NCI-H1092 treated with DMSO at 0.1 percent for 48 hours (cell line): ENCODE measurements around the gene SPATA31E1.
"Not testable (repeated sequence)": the region's sequence is repeated elsewhere in the genome, so short reads cannot be mapped to it uniquely, and the experiment has no call there.

ENCODE experiments used
- DNase-seq: peaks from one replicate; lab custom pipeline; 2025; lab: John Stamatoyannopoulos, UW

The SPATA31E1 gene

DNA sequence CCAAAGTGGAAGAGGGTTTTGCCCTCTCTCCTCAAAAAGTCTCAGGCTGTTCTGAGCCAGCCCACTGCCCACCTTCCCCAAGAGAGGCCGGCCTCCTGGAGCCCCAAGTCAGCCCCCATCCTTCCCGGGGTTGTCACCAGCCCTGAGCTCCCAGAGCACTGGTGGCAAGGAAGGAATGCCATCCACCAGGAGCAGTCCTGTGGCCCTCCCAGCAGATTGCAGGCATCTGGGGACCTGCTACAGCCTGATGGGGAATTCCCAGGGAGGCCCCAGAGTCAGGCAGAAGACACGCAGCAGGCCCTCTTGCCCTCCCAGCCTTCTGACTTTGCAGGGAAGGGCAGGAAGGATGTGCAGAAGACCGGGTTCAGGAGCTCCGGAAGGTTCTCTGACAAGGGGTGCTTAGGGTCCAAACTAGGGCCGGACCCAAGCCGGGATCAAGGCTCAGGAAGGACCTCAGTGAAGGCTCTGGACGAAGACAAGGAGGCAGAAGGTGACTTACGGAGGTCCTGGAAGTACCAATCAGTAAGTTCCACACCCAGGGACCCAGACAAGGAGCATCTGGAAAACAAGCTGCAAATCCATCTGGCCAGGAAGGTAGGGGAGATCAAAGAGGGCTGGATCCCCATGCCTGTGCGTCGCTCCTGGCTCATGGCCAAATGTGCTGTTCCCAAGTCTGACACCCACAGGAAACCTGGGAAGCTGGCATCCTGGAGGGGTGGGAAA, 3.7 kb downstream of the SPATA31E1 start:
- DNase-seq, result no peak

DNA sequence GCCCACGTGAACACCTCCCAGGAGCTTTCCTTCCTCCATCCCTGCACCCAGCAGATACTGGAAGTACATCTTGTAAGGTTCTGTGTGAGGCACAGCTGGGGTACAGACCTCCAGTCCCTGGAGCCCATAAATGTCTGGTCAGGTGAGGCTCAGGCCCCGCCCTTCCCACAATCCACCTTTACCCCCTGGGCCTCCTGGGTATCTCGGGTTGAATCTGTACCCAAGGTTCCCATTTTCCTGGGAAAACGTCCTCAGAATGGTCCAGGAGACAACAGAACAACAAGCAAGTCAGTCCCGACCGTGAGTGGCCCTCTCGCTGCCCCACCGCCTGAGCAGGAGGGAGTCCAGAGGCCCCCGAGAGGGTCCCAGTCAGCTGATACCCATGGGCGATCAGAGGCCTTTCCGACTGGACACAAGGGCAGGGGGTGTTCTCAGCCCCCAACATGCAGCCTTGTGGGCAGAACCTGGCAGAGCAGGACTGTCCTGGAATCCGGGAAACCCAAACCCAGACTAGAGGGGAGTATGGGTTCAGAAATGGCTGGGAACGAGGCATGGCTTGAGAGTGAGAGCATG, 4.3 kb downstream of the SPATA31E1 start:
- no peak for DNase-seq

DNA sequence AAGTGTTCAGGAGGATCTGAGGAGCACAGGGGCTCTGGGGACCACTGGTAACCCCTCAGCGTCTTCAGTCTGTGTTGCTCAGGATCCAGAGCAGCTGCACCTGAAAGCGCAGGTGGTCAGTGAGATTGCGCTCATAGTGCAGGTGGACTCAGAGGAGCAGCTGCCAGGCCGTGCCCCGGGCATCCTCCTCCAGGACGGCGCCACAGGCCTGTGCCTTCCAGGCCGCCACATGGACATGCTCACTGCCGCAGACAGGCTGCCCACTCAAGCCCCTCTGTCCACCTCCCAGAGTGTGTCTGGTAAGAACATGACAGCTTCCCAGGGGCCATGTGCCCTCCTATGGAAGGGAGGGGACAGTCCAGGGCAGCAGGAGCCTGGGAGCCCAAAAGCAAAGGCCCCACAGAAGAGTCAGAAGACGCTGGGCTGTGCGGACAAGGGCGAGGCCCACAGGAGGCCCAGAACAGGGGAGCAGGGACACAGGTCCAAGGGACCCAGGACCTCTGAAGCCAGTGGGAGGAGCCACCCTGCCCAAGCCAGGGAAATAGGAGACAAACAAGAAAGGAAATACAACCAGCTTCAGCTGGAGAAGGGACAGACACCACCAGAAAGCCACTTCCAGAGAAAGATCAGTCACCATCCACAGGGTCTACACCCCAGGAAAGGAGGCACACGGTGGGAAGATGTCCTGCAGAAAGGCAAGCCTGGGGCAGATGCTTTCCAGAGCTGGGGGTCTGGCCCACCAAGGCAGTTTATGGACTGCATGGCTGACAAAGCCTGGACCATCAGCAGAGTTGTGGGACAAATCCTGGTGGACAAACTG, 5.2 kb downstream of the SPATA31E1 start:
- DNase-seq, result no peak

DNA sequence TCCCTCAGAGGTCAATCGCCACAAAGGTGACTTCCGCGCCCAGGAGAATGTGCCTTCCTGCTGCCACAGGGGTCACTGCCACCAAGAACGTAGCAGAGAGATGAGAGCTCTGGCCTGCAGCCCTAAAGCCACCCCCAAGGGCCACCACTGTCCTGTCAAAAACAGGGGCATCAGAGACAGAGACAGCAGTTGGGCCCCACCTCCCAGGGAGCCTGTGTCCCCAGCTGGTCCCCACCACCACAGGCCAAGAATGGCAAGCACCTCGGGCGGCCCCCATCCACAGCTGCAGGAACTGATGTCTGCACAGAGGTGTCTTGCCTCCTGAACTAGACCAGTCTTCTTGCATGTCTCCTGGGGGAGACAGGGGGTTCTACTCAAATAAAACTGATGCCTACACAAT, 5.8 kb downstream of the SPATA31E1 start:
- no peak for DNase-seq

DNA sequence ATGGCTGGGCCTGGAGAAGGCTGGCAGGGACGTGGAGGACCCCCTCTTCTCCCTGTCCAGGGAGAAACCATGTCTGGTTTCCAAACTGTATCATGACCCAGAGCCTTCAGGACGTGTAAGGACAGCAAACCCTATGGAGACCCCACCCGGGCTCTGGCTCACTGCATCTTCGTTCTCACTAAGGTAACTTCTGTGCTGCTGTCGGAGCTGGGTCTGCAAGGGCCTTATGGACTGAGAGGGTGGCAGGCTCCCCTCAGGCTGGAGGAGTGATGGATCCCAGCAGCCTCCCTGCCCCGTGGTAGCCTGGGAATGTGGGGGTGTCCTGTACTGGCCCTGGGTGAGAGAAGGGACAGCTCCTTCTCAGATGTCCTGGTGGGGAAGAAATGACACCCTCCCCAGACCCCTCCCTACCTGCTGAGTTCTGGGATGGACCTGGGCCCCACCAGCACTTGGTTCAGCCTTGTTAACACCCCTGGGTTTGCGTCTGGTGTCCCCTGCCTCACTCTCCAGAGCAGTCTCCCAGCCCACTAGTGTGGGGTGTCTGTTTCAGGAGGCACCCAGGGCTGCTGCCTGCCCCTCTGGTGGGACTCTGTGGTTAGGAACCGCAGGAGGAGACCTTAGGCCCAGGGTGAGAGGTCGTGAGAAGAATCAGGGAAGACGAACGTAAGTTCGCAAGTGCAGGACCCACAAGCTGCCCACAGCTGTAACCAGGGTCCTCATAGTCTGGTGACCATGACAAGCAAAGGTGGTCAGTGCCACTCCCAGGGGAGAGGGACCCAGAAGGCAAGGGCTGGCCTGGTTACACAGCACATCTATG, 6.6 kb downstream of the SPATA31E1 start:
- no peak for DNase-seq

DNA sequence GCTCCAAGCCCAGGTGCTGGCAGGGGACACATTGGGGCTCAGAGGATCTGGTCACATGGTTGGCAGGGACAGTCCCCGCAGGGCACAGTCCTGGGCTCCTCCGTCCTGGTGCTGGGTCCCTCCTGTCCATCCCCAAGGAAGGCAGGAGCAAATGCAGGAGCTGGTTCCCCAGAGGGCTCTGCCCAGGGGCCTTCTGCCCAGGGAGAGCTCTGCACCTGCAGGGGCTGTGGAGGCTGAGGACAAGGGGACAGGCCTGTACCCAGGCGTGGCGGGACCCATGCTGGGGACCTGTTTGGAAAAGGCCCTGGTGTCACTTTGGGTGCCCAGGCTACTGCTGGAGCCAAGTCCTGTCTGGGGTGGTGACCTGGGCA, 7.2 kb downstream of the SPATA31E1 start:
- DNase-seq, result no peak

DNA sequence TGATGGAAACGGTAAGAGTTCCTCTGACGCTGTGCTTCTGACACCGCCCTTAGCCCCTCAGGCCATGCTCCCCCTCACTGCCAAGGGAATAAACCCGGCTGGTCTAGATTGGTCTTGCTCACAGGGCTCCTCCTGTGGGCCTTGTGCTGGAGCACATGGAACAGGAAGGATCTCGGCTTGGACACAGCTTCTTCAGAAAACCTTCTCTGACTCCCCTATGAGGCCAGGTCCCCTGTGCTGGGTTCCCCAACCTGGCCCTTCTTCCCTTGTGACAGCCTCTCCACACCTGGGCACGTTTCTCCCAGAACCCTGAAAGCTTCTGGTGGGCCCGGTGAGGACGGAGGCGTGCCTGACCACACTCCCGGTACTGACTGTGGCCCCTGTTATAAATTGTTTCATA, 8.2 kb downstream of the SPATA31E1 start:
- no peak for DNase-seq

DNA sequence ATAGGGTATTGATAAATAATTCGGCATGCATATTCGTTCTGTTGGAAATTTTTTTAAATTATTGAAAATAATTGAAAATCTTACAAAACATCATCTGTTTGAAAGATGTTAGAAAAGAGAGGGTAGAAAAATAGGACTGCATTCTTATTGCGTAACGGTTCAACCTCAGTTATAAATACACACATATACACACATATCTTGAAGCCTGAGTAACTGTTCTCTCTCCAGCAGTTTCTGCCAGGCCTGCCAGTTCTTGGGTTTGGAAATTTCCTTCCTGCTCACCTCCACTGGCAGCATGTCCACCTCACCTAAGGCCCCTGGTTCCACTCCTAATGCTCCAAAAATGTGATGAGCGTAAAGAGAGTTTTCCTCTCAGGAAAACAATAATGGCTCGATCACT, 9.1 kb downstream of the SPATA31E1 start:
- DNase-seq, result no peak

DNA sequence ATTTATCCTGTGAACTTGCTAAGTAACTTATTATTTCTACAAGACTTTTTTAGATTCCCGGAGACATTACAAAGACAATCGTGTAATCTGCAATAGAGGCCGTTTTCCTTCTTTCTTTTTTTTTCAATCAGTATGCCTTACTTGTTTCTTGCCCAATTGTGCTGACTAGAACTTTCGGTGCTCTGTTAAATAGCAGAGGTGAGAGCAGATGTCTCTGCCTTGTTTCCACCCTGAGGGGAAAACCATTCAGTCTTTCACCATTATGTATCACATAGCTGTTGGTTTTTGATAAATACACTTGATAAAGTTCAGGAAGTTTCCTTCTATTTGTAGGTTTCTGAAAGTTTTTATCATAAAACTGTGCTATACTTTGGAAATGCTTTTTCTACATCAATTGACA, 10.3 kb downstream of the SPATA31E1 start:
- no peak for DNase-seq

DNA sequence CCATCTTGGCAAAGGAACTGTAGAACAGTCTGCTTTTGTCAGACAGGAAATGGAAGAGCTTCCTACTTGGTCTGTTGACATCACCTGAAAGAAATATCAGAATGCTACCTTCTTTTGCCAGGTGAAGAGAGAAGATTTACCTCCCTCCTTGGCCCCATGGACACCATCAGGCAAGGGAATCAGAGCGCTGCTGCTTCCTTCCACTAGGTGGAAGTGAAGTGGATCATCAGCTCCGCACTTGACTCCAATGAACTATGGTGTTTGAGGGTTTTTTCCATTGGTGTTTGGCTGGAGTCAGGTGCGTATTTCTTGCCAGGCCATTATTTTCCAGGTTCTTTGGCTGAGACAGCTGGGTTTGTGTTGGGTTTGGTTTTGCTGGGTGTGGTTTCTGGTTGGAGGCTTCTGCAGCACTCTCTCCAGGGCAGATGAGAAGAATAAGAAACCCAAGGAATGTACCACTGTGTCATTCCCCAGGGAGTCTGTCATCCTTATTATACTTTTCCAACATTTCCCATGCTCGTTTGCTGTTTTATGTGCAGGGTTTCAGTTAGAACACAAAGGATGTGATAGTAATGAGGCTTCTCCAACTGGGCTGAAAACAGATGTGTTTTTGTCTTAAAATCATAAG, 12.4 kb downstream of the SPATA31E1 start:
- DNase-seq, result no peak

DNA sequence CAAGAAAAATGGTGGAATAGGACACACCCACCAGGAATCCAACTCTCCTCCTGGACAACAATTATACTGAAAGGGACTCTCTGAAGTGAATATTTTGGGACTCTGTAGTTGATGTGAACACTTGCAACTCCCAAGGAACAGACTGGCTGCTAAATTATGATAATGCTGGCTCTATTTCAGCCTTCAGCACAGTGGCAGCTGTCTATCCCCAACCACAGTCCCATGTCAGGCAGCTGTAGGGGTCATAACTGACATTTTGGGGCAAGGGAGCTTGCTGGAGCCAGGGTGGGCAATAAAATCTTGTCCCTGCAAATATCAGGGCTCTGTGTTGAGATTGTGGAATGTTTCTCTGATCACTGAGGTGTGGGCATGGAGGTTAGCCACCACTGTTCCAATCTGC, 14.2 kb downstream of the SPATA31E1 start:
- DNase-seq, result no peak

DNA sequence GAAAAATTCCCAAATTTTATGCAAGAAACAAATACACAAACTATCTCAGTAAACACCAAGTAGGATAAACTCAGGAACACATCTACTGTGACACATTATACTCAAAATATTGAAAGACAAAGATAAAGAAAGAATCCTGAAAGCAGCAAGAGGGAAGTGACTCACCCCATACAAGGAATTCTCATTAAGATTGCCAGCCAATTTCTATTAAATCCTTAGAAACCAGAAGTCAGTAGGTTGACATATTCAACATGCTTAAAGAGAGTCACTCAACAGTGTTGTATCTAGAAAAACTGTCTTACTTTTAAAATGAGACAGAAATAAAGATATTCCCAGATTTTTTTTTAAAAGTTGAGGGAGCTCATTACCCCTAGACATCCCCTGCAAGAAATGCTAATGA, 15.5 kb downstream of the SPATA31E1 start:
- DNase-seq, result no peak

DNA sequence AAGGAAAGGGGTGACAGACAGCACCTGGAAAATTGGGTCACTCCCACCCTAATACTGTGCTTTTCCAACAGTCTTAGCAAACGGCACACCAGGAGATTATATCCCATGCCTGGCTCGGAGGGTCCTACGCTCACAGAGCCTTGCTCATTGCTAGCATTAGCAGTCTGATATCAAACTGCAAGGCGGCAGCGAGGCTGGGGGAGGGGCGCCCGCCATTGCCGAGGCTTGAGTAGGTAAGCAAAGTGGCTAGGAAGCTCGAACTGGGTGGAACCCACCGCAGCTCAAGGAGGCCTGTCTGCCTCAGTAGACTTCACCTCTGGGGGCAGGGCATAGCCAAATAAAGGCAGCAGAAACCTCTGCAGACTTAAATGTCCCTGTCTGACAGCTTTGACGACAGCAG, 19.7 kb downstream of the SPATA31E1 start:
- not testable (repeated sequence) for DNase-seq

DNA sequence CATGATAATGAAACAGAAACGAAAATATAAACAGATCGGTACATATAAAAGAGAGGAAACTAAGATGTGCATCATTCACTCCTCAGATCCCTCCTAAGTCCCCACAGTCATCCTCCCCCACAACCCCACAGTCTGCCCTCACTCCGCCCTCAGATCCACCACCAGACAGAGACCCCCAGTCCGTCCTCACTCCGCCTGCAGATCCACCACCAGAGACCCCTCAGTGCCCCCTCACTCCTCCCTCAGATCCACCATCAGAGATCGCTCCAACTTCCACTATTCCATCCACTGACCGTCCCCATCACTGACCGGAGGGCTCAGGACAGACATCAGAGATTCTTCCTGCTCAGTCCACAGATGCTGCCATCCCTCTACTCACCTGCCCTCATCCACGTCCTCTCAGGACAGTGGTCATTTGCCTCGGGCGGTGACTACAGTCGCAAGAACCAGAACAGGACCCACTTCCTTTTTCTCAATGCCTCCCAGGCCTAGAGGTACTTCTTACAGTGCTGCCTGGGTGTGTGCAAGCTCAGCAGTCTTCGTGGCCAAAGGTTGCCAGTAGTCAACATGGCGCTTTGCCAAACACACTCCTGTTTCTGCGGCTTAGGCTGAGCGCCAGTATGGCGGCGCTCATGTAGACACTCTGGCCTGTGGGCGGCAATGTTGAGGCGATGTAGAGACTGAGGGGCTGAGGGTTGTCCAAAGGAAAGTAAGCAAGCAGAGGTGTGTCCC, 26.8 kb downstream of the SPATA31E1 start:
- peak; percentile 58 for DNase-seq

DNA sequence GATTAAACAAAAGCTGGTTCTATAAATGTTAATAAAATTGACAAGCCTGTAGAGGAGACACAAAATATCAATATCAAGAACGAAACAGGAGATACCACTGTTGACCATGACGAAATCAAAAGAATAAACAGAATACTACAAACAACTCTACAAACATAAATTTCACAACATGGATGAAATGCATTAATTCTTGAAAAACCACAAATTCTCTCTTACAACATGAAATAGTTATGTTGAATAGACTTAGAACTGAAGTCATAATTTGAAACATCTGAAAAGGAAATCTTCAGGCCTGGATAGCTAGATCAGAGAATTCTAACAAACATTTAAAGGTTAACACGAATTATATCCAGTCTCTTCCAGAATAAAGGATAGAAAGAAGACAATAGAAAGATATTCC, 28.1 kb downstream of the SPATA31E1 start:
- DNase-seq, result no peak

DNA sequence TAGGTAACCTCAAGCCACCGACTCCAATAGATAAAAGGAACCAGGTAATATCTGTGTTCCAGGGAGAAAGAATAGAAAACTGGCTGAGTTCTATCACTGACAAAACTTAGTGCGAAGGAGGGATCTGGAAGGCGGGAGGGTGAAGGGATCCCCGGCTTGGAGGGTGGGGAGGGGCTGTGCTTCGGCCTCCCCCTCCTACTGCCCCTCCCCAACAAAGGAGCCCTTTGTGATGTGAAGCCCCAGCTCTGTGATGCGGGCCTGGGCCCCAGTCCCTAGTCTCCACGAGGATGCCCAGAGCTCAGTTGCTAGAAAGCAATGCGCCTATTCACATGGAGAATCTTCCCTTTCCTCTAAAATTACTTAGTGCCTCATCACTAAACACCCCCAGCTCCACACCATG, 35.0 kb downstream of the SPATA31E1 start, which contains the start of gene SPATA31C1:
Gene SPATA31C1, plus strand, starts transcription at position 301 of the 400 bp plus-strand sequence.
- not testable (repeated sequence) for DNase-seq

DNA sequence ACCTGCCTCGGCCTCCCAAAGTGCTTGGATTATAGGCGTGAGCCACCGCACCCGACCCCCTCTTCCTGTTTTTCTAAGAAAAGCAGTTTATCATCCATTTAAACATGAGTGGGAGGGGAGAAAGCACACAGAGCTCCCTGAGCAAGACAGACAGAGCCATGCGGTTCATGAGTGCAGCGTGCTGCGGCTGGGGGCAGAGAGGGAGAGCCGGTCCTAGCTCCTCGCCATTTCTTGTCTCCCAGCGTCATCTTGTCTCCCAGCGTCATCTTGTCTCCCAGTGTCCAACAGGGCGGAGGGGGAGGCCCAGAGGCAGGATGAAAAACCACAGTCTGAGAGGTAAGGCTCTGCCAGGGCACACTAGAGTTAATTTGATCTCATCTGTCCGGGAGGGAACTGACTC, 36.3 kb downstream of the SPATA31E1 start:
- DNase-seq, result not testable (repeated sequence)

DNA sequence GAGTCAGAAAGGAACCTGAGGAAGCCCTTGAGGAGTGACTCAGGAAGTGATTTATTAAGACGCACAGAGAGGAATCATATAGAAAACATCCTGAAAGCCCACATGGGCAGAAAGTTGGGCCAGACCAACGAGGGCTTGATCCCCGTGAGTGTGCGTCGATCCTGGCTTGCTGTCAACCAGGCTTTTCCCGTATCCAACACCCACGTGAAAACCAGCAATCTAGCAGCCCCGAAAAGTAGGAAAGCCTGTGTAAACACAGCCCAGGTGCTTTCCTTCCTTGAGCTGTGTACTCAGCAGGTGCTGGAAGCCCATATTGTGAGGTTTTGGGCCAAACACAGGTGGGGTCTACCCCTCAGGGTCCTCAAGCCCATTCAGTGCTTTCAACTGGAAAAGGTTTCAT, 38.9 kb downstream of the SPATA31E1 start:
- not testable (repeated sequence) for DNase-seq

DNA sequence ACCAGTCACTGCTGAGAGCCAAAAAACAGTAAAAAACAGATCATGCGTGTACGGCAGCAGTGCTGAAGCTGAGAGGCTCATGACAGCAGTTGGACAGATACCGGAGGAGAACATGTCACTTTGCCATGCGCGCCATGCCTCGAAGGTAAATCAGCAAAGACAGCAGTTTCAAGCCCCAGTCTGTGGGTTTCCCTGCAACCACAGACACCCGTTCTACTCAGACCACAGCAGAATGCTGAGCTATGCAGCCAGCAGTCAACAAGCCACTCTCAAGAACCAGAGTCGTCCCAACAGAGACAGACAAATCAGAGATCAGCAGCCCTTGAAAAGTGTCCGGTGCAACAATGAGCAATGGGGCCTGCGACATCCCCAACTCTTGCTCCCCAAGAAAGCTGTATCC, 40.3 kb downstream of the SPATA31E1 start:
- DNase-seq, result not testable (repeated sequence)

DNA sequence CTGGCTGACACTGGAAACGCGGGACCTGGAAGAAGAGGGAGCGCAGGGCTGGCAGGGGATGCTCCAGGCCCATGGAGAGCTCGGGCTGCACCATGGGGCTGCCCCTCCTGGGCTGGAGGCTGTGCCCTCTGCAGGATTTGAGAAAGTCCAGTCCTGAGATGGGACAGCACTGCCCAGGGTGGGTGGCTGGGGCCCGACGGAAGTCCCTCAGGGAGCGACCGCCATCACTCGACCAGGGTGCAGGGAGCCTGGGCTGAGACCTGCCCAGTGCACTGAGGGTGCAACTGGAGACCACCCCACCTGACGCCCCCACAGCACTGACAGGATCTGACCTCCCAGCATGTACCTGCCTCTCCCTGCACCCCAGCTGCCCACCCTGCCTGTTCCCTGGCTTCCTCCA, 42.2 kb downstream of the SPATA31E1 start:
- not testable (repeated sequence) for DNase-seq

DNA sequence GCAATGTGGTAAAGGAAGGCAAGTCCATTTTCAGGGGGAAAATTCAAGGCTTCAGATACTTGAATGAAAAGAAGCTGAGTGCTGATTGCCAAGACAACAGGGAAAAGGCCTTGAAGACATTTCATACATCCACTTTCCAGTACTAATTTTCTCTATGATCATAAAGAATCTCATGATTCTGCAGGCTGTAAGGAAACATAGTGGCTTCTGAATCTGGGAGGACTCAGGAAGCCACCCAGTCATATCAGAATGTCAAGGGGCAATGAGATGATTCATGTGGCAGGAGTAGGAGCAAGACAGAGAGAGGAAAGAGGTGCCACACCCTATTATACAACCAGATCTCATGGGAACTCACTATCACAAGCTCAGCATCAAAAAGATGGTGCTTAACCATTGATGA, 46.5 kb downstream of the SPATA31E1 start:
- DNase-seq, result not testable (repeated sequence)
